Muscle of arm (tissue), 12 donors: ENCODE results near the gene DEPDC5. TPM values are rescaled to one million over a fixed set of nuclear protein-coding genes. Genes with fewer than 3 reads are reported as not detected.

Experiments
- DNase-seq: peaks from one replicate; pipeline ENCODE4 v3.0.0-alpha.2; 2013
- polyA plus RNA-seq, 12 donors: library from polyadenylated mRNA; unstranded; fragments of 120-200 nt; gene quantifications; one replicate each; pipeline ENCODE4 v1.2.1, GENCODE V29; 2013; ENCODE audit not compliant: insufficient read length in 12 of 12

The DEPDC5 gene
- polyA plus RNA-seq, 12 donors = 7.1 to 13.8 (median 9.3) TPM; not detected in 1

DNA sequence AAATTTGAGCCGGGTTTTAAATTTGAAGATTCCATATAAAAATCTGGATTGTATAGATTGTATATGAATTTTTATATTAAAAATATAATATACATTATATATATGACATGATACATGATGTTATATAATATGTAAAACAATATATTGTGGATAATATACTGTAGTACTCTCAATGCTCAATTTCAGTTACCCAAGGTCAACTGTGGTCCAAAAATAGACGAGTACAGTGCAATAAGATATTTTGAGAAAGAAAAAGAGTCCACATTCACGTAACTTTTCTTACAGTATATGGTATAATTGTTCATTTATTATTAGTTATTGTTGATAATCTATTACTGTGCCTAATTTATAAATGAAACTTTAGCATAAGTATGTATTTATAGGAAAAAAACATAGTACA, 96.3 kb downstream of the DEPDC5 start:
- no peak for DNase-seq

DNA sequence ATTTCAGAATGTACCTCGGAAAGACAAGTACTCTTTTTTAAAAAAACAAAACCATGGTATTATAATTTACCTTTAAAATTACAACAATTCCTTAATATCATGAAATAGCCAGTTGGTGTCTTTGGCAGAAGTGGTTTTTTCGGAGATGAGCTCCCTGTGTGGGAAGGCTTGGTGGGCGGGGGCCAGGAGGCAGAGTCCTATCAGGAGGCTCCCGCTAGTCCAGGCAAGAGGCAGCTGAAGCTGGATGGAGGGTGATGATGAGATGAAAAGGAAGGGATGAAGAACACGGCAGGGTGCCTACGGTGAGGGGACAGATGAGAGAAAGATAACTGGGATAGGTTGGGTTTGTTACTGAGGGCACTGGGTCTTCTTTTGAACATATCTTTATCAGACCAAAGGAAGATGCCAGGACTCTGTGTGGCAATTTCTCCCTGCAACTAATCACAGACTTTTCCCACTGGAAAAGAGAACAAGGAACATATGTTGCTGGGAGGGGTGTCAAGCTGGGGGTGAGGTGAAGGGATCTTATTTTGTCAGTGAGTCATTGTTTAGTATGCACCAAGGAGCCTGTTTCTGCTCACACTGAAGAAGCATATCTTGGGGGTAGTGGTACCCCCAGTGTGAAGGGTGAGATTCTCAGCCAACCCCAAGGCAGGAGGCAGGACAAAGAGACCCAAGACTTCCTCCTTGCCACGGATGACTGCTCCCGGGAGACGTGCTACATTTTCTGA, 99.0 kb downstream of the DEPDC5 start:
- no peak for DNase-seq

DNA sequence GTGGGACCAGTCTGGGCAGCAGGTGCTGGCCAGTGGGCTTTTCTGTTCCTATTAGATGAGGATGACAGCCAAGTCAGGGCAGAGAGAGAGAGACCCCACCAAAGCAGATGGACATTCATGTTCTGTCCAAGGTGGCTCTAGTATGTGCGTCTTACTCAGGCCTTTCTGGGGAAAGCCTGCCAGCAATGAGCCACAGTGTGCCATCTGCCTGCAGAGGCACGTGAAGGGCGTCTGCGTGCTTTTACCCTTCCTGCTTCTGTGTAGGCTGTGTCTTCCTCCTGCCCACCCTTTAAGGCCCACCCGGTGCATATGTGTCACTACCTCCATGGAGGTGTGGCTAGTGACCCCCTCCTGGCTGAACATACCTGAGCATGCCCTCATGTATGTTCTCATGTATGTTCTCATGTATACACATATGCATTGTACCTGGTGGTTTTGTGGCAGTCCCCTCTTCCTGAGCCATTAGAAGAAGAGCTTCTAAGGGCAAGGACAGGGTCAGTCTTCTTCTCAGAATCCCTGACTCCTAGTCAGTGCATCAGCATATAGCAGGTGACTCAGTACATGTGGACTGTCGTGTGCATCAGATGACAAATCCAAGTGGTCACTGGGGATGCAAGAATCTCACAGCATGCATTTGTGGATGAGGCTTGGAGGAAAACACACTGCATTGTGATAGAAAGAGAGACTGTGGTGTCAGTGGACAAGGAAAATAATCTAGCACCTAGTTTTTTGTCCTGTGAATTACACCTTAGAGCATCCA, 100.1 kb downstream of the DEPDC5 start:
- DNase-seq = no peak

DNA sequence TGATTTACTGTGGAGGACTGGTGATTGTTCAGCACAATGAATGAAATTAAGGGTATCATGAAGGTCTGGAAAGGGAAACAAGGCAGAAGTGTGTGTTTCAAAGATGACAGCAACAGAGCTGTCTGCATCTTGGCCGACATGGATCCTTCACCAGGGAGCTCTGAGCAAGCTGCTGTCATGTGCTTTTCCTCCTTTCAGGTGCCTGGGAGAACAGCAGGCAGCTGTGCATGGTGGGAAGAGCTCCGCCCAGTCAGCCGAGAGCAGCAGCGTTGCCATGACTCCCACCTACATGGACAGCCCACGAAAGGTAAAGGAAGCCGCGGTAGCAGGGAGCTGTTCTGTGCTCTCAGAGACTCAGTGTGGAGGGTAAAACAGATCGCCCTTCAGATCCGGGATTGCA, 103.4 kb downstream of the DEPDC5 start:
- no peak for DNase-seq

DNA sequence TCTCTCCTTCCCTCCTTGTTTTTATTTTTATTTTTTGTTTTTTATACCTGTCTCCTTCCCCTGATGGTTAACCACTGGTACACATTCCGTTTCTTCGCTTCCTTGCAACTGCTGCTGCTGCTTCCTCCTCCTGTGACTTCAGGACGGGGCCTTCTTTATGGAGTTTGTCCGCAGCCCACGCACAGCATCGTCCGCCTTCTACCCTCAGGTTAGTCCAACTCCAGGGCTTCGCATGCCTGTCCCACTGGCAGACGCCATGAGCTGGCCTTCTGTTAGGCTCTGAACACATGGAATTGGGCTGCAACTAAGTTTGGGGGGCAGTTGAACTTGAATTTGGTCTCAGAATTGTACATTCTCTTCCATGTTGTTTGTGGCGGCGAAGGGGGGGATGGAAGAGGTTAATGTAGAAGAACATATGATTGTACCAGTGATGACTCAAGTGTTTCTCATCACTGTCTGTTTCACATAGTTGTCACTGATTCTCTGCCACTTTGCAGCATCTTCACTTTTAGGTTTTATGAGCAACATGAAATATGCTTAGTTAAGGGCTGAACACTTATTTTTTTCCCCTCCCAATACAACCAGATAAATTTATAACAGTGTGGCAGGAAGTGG, 107.5 kb downstream of the DEPDC5 start:
- DNase-seq = no peak

DNA sequence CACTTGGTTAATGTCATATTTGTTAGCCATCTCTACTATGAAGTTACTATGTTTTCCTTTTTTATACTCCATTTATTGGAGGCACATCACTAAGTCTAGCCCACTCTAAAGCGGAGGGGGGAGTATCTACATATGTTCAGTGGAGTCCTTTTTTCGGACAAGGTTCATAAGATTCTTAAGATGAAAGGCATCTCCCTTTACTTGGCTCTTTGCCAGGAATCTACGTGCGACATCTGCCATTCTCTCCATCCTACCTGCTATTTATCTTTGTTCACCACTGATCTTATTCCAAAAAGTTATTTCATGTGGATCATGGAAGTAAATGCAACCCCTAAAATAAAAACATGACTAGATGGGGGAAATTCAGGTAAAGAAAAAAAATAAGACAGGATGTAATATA, 113.1 kb downstream of the DEPDC5 start:
- no peak for DNase-seq

DNA sequence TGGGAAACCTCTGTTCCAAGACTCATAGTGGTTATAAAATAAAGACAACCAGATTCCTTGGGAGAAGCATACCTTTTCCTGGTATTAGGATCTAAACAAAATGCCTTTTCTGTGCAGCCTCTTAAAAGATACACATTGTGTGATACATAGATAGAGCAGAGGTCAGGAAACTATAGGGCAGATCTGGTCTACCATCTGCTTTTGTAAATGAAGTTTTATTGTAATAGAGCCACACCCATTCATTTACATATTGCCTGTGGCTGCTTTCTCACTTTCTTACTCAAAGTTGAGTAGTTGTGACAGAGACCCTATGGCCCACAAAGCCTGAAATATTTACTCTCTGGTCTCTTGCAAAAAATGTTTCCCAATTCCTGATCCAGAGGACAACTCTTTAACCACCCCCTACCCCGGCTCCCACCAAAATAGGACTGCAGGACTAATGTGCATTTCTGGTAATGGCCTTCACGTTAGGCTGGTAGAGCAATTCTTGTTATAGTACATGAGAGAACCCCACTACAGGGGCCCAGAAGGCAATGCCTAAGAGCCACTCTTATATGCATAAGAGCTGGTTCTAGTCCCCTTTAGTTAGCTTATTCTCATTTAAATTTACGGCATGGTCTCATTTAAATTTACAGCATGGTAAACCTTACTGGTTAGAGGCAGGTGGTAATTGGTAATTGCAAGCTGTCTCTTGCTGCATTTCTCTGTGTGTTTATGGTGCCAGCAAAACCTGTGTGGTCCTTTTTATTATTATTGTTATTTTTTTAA, 113.8 kb downstream of the DEPDC5 start:
- no peak for DNase-seq

DNA sequence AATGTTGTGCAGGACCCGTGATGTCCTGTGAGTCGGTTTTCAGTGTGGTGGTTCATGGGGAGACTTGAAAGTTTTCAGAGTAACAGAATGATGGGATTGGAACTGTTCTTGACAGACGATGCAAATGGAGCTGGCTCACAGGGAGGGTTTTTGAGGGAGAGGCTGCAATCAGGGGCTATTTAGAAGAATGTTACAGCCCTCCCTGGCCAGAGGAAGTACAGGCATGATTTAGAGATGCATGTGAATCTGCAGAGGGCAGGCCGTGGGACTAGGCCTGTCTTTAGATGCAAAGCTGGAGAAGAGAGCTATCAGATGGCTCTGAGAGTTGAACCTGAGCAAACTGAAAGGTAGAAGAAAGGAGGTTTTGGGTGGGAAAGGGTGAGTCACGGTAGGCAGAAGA, 115.9 kb downstream of the DEPDC5 start:
- no peak for DNase-seq

DNA sequence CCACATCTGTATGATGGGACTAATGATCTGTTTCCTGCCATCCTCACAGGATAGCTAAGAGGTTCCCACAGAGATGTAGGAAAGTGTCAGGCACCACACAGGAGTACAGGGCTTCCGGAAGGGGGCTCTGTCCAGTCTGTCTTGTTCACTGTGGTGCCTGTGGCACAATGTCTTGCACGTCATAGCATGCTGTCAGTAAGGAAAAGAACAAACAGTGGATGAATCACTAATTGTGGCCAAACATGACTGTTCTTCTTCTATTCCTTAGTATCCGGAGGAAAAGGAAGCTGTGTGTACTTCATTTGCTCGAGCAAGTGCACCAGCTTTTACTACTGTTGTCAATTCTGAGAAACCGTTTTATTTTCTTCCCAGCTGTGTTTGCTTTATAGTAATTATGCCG, 117.1 kb downstream of the DEPDC5 start:
- no peak for DNase-seq

DNA sequence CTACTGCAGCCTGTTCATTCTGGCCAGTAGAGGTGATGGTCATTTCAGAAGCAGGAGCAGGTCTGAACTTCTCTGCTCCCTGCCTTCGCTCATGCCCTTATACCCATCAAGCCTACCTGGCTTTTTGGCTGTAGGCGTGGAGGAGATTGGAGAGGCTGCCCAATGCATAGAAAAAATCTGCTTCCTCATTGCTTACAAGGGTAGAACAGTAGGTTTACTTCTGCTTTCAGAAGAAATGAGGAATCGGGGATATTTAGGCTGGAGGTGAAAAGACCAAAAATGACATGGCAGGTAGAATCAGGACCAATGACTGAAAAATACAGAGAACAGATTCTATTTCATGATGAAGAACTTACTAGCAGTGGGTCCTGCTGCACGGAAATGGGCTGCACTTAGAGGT, 117.7 kb downstream of the DEPDC5 start:
- no peak for DNase-seq

DNA sequence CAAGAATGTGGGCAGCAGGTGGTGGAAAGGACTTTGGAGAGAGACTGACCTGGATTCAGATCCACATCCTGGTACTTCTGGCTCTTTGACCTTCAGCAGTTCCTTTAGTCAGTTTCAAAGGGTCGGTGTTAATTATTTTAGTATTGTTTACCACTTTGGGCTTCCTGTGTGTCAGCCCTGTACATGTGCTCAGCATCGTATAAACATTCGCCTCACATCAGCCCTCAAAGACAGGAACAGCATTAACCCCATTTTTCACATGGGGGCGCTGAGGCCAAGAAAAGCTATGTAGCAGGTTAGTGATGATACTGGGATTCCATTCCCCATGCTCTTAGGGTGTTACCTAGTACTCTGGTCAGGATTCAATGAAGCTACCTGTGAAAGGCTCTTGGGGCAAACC, 118.4 kb downstream of the DEPDC5 start:
- DNase-seq = no peak

DNA sequence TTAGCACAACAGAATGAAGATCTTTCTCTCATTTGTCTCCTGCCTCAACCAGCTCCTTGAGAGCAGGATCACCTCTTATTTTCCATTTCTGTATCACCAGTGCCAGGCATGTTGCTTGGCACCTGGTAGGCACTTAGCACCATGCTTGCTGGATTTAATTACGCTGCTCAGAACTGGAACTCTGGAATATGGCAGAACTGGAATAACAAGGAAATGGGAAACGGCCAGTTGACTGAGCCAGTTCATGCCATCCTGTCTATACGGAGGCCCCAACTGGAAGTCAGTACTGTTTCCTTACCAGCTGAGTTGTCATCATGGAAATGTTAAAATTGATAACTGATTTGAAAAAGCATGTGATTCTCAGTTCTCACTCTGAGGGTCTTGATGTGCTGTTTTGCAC, 121.0 kb downstream of the DEPDC5 start:
- DNase-seq = no peak

DNA sequence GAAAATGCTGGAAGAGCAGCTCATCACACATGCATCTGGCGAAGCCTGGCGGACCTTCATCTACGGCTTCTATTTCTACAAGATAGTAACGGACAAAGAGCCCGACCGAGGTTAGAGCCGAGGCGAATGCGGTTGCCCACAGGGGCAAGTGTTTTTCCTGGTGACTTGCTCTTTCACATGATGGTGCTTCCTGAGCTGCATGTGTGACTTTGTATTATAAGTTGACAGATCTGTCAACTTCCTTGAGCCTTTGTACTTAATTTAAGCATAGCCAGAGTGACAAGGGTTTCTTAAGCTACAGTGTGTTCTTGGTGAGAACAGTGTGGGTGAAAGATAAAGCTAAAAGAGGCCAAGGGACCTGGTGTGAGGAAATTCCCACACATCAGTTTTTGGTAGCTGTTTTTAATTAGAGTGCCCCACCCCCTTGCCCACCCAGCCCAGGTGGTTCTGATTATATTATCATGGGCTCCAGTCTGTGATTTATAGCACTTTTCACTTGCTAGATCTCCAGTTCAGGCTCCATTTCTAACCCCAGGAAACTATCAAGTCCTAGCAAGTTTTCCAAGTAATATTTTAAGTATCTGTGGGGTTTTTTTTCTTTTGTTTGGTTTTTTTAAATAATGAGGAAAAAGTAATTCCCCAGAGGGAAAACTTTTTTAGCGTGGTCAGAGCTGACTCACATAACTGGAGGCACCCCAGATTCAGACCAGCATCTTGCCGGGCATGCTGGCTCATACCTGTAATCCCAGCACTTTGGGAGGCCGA, 122.5 kb downstream of the DEPDC5 start:
- DNase-seq = no peak

DNA sequence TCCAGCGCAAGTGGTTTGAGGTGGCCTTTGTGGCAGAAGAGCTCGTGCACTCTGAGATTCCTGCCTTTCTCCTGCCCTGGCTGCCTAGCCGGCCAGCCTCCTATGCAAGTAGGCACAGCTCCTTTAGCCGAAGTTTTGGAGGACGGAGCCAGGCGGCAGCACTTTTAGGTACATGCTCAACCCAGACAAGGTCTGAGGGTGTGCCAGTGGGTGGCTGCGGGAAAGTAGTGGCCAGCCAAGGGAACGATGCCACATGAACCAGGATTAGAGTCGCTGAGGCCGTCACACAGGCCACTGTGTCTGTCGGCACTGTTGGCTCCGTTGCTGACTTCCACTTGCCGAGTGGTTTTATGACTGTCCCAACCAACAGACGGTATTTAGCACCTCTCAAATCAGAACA, 125.8 kb downstream of the DEPDC5 start:
- no peak for DNase-seq

DNA sequence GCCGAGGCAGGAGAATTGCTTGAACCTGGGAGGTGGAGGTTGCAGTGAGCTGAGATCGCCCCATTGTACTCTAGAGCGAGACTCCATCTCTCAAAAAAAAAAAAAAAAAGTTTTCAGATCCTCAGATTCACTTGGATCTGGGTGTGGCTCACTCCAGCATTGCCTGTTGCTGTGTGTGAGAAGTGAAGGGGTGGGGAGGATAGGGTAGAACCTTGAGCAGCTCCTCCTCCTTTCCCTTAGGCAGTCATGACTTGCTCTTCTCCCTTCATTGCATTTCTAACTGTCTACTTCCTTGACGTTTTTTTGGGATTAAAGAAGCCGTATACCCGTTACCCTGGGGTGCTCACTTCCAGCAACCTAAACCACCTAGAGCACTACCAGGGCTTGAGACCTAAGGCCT, 127.4 kb downstream of the DEPDC5 start:
- no peak for DNase-seq

DNA sequence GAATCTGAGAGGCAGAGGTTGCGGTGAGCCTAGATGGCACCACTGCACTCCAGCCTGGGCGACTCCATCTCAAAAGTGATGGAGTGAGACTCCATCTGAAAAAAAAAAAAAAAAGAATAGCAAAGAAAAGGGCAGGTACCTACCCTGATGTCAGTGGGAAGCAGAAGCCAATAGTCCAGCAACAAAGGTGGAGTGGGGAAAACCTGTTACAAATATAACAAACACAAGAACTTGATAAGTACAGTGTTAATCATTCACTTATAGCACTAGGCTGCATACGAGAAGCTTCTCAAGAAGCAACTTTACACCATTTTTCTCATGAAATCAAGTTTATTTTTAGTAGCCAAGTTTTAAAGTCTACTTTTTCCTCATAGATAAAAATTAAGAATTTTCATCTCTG, 128.0 kb downstream of the DEPDC5 start:
- no peak for DNase-seq

DNA sequence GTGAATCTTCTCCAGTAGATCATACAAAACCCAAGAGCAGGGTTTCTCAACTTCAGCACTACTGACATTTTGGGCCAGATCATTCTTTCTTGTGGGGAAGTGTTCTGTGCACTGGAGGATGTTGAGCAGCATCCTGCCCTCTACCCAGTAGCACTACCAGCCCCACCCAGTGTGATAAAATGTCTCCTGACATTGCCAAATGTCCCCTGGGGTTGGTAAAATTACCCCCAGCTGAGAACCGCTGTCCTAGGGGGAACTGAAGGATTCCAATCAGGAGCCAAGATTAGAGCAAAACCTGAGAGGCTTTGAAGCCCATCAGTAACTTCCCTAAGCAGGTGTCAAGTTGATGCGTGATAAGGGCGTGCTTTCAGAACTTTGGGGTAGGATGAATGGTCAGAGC, 129.2 kb downstream of the DEPDC5 start:
- no peak for DNase-seq

DNA sequence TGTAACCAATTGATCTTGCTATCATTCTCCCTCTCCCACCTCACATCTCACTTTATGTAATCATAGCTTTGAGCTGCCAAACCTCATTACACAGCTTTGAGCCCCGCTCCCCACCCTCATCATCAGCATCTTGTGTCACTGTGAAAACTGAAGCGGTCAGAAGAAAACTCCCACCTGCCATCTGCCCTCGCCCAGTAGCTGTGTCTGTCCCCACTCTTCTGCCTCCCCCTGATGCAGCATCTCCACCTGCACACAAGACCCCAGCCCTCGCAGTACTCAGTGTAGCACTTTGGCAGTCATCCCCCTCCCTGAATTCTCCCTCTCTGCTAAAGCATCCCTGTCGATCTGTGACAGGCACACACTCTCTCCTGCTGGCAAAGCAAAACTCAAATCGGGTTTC, 130.2 kb downstream of the DEPDC5 start:
- DNase-seq = no peak

DNA sequence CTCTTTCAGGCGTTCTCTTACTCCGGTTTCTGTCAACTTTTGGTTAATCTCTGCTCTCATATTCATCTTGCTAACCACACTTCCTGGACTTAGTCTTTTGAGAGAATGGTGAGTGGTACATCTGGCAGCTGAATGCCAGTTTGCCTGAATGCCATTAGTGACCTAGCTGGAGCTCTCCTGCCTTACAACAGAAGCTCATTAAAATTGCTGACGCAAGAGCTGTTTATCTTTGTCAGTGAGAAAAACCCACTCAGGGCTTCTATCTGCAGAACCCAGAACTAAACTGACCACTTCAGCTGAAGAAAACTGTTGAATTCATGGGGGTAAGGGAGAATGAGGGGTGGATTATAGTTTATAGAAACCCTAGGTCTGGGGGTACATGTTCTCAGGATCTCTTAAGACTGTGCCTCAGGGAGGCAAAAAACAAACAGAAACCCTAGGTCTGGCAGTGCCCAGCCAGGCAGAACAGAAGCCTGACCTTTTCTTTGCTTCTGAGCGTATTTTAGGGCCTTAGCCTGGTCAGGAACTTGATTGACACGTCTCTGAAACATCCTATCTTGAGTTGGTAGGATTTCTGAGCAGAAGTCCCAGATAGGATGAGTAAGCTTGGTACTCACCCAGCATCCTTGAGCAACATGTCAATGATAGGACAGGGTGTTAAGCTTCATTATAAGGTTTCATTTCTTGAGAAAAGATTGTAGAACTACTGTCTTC, 137.7 kb downstream of the DEPDC5 start:
- DNase-seq = no peak

DNA sequence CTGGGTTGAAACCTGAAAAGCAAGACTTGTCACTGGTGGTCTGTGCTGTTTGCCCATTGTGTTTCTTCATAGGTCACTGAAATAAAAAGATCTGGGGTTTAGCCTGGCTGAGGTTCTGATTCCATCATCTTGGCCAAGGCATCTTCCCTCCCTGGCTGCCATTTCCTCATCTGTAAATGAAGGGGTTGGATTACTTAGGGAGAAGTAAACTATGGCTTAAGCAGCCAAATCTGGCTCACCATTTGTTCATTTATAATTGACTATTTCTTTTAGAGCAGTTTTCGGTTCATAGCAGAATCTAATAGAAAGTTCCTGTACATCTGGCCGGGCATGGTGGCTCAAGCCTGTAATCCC, 138.2 kb downstream of the DEPDC5 start:
- DNase-seq = no peak

DNA sequence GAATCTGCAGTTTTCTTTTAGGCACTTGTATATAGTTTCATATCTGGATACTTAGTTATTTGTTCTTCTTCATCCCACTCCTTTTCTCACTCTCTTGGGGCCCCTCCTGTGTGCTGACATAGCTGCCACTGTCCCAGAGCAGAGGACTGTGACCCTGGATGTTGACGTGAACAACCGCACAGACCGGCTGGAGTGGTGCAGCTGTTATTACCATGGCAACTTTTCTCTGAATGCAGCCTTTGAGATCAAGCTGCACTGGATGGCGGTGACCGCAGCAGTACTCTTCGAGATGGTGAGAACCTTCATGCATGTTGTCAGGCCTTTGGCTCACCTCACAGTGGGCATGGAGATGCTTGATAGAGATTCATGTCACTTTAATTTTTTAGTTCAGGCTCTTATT, 139.6 kb downstream of the DEPDC5 start:
- peak; percentile 9 for DNase-seq
